Keratinocyte (primary cell): ENCODE measurements around the gene ALDOB. TPM values are rescaled to one million over a fixed set of nuclear protein-coding genes. Genes with fewer than 3 reads are reported as not detected.

ENCODE experiments used
- DNase-seq: peaks from one replicate; pipeline ENCODE4 v3.0.0-alpha.2; 2011; ENCODE audit warnings: low read depth, missing footprints, low spot score
- FAIRE-seq: peaks from 2 replicates; lab custom pipeline; 2011; peaks lifted over from hg19 to GRCh38; lab: Jason Lieb, UNC
- H2AFZ ChIP-seq: 2 replicates; pipeline ENCODE4 v1.6.0; 2012; ENCODE audit warnings: low read length, control low read depth, inconsistent platforms; ENCODE audit not compliant: control insufficient read depth
- H3K27ac ChIP-seq: 2 replicates; pipeline ENCODE4 v1.5.1; 2011; ENCODE audit warnings: low read length; ENCODE audit not compliant: control insufficient read depth, insufficient read depth
- H3K27me3 ChIP-seq: 3 replicates; pipeline ENCODE4 v1.6.0; 2011; ENCODE audit warnings: low read length; ENCODE audit not compliant: control insufficient read depth, insufficient read depth; ENCODE audit errors: extremely low read depth
- H3K36me3 ChIP-seq, 2 experiments: 2 replicates in 1 of 2; 3 replicates in 1 of 2; pipeline ENCODE4 v1.5.1; 2011; ENCODE audit warnings: low read length in 2 of 2, mild to moderate bottlenecking in 1 of 2; ENCODE audit not compliant: control insufficient read depth in 2 of 2, insufficient read depth in 2 of 2; ENCODE audit errors: extremely low read depth in 1 of 2
- H3K4me1 ChIP-seq: 3 replicates; pipeline ENCODE4 v1.5.1; 2011; ENCODE audit warnings: low read length; ENCODE audit not compliant: control insufficient read depth, insufficient read depth; ENCODE audit errors: extremely low read depth
- H3K4me2 ChIP-seq: 3 replicates; pipeline ENCODE4 v1.6.0; 2011; ENCODE audit warnings: low read depth, low read length; ENCODE audit not compliant: control insufficient read depth, insufficient read depth; ENCODE audit errors: extremely low read depth
- H3K4me3 ChIP-seq, 3 experiments: fragments of 200-600 bp in 1 of 3; sonication (generic) in 1 of 3; 2 replicates in 2 of 3; 3 replicates in 1 of 3; pipeline ENCODE4 v1.5.1; 2011 to 2016; ENCODE audit warnings: low read length in 3 of 3, mild to moderate bottlenecking in 3 of 3, control low read depth in 2 of 3, inconsistent platforms in 1 of 3, low read depth in 1 of 3, mixed read lengths in 1 of 3, mixed run types in 1 of 3, moderate library complexity in 1 of 3; ENCODE audit not compliant: control insufficient read depth in 2 of 3, insufficient read depth in 2 of 3; ENCODE audit errors: extremely low read depth in 1 of 3
- H3K79me2 ChIP-seq: 2 replicates; pipeline ENCODE4 v1.6.0; 2012; ENCODE audit warnings: low read length; ENCODE audit not compliant: control insufficient read depth, insufficient read depth
- H3K9ac ChIP-seq: 3 replicates; pipeline ENCODE4 v1.6.0; 2011; ENCODE audit warnings: low read length; ENCODE audit not compliant: control insufficient read depth, insufficient read depth; ENCODE audit errors: extremely low read depth
- H3K9me1 ChIP-seq: 3 replicates; pipeline ENCODE4 v1.6.0; 2011; ENCODE audit warnings: low read length; ENCODE audit not compliant: control insufficient read depth, insufficient read depth; ENCODE audit errors: extremely low read depth
- H3K9me3 ChIP-seq: 2 replicates; pipeline ENCODE4 v1.5.1; 2012; ENCODE audit warnings: low read depth, low read length; ENCODE audit not compliant: control insufficient read depth
- H4K20me1 ChIP-seq: 3 replicates; pipeline ENCODE4 v1.6.0; 2011; ENCODE audit warnings: low read length; ENCODE audit not compliant: control insufficient read depth, insufficient read depth; ENCODE audit errors: extremely low read depth
- CTCF ChIP-seq, 3 experiments: IDR thresholded peaks in 1 of 3; conservative IDR thresholded peaks in 1 of 3; optimal IDR thresholded peaks in 1 of 3; 2 replicates in 2 of 3; 3 replicates in 1 of 3; pipeline versions ENCODE3 to v1.5.1; 2011; ENCODE audit warnings: low read length in 3 of 3, mild to moderate bottlenecking in 3 of 3, moderate library complexity in 2 of 3, control low read depth in 1 of 3, inconsistent platforms in 1 of 3; ENCODE audit not compliant: insufficient read depth in 2 of 3; ENCODE audit errors: extremely low read depth in 1 of 3
- EZH2 ChIP-seq: IDR thresholded peaks from one replicate; pipeline ENCODE4 v1.6.1; 2012; ENCODE audit warnings: inconsistent platforms, mild to moderate bottlenecking, low read length, moderate library complexity
- dilution Hi-C: fragments of 300-500 bp; cut with MboI; formaldehyde crosslinking; loops from one replicate; pipeline ENCODE4 v1.7.0; 2020; ENCODE audit warnings: low sequenced_read_pairs; ENCODE audit not compliant: extremely low pct_ligation_motif_present
- polyA plus RNA-seq, 5 experiments: library from polyadenylated mRNA; depleted of rRNA in 3 of 5; stranded (reverse) in 3 of 5; stranded (forward) in 1 of 5; unstranded in 1 of 5; fragments of >200 nt; gene quantifications; 1 replicate in 1 of 5; 2 replicates in 3 of 5; 3 replicates in 1 of 5; pipeline versions ENCODE4 v1.2.1 to v1.2.3, GENCODE V29; 2011 to 2012; ENCODE audit warnings: missing spikeins in 2 of 5, low read depth in 1 of 5, low replicate concordance in 1 of 5

Gene ALDOB
- polyA plus RNA-seq, 1 donor (not counting 4 experiments of a cell fraction or from before 2014, with no cell fraction given) = not detected

- no peak overlapping the region for H3K4me3 ChIP-seq
- H4K20me1 ChIP-seq = no peaks in the 10 kb centered on the region
- H3K36me3 ChIP-seq = peaks cover 0 to 9% of the 10 kb centered on the region in 2 experiments
- H3K4me2 ChIP-seq = no peak overlapping the region
- H3K4me1 ChIP-seq = peaks cover 9% of the 10 kb centered on the region
- H3K9me1 ChIP-seq = no peaks in the 10 kb centered on the region
- FAIRE-seq (no peak), DNase-seq (no peak)
- no peak overlapping the region for H2AFZ ChIP-seq
- H3K9ac ChIP-seq = no peak overlapping the region
- no peaks in the 10 kb centered on the region for H3K9me3 ChIP-seq
- dilution Hi-C loops = no loop called here
- TF ChIP-seq EZH2 (no peak), CTCF (optimal IDR thresholded peaks at IDR 0.05 in 1 of 3, IDR thresholded peaks at IDR 0.05 in 1 of 3, conservative IDR thresholded peaks at IDR 0.05 in 1 of 3; ENCODE audit: extremely low read depth in 1 of 3, insufficient read depth in 2 of 3, low read length in 3 of 3) (no peak)
- no peaks in the 10 kb centered on the region for H3K27me3 ChIP-seq
- H3K27ac ChIP-seq = no peak overlapping the region
- no peaks in the 10 kb centered on the region for H3K79me2 ChIP-seq
These were observed 37.3 kb upstream of the ALDOB start for GRCh38 chr9:101472891-101473290.

GRCh38 chr9:101470929-101471328 lies 35.4 kb upstream of the ALDOB start:
- Histone ChIP-seq H3K36me3 (peaks cover 0 to 2% of the 10 kb centered on the region in 2 experiments), H3K4me3 (no peak overlapping the region), H3K27ac (no peak overlapping the region), H3K27me3 (no peaks in the 10 kb centered on the region), H2AFZ (no peak overlapping the region), H3K4me2 (no peak overlapping the region), H4K20me1 (no peaks in the 10 kb centered on the region), H3K9me1 (no peaks in the 10 kb centered on the region), H3K4me1 (peaks cover 5% of the 10 kb centered on the region), H3K9me3 (no peaks in the 10 kb centered on the region), H3K9ac (no peak overlapping the region), H3K79me2 (no peaks in the 10 kb centered on the region)
- DNase-seq (no peak), FAIRE-seq (no peak)
- TF ChIP-seq EZH2 (no peak), CTCF (optimal IDR thresholded peaks at IDR 0.05 in 1 of 3, IDR thresholded peaks at IDR 0.05 in 1 of 3, conservative IDR thresholded peaks at IDR 0.05 in 1 of 3; ENCODE audit: extremely low read depth in 1 of 3, insufficient read depth in 2 of 3, low read length in 3 of 3) (no peak)
- dilution Hi-C loops = no loop called here
